Progenitor cell of endocrine pancreas (in vitro differentiated cells): ENCODE results near the gene JPH4. TPM values are rescaled to one million over a fixed set of nuclear protein-coding genes. Genes with fewer than 3 reads are reported as not detected.
"Not testable (repeated sequence)": the region's sequence is repeated elsewhere in the genome, so short reads cannot be mapped to it uniquely, and the experiment has no call there.

Source experiments
- DNase-seq: peaks from one replicate; pipeline ENCODE4 v3.0.0; 2021; ENCODE audit warnings: low spot score; ENCODE audit not compliant: unreplicated experiment
- H3K27ac Mint-ChIP-seq: 2 replicates; pipeline ENCODE4 v1.8.0; 2021; ENCODE audit warnings: mild to moderate bottlenecking, moderate library complexity, mixed read lengths
- H3K27me3 Mint-ChIP-seq: 2 replicates; pipeline ENCODE4 v1.8.0; 2021; ENCODE audit warnings: mixed read lengths
- H3K36me3 Mint-ChIP-seq: 2 replicates; pipeline ENCODE4 v1.8.0; 2022; ENCODE audit warnings: mixed read lengths; ENCODE audit not compliant: insufficient read depth
- H3K4me1 Mint-ChIP-seq: 2 replicates; pipeline ENCODE4 v1.8.0; 2021; ENCODE audit warnings: low read depth, mixed read lengths
- H3K4me3 Mint-ChIP-seq: 2 replicates; pipeline ENCODE4 v1.8.0; 2021; ENCODE audit warnings: low read depth, mild to moderate bottlenecking, moderate library complexity, mixed read lengths
- H3K9me3 Mint-ChIP-seq: 2 replicates; pipeline ENCODE4 v1.8.0; 2021; ENCODE audit warnings: low read depth, mixed read lengths
- CTCF ChIP-seq: fragments of 200-600 bp; sonication (generic); IDR thresholded peaks from one replicate; pipeline ENCODE4 v1.5.0; 2021; ENCODE audit warnings: antibody characterized with exemption, mild to moderate bottlenecking; ENCODE audit not compliant: unreplicated experiment
- total RNA-seq: library from RNA; stranded (reverse); gene quantifications from 2 replicates; pipeline ENCODE4 v1.2.1, GENCODE V29; 2021

Gene JPH4
- total RNA-seq, 1 donor from 2014 or later, result not detected

GRCh38 chr14:23590198-23590597 is 11.6 kb upstream of the JPH4 start:
- no peak for DNase-seq
- H3K4me3 Mint-ChIP-seq, result no peak overlapping the region
- TF ChIP-seq CTCF, result no peak
- no peaks in the 10 kb centered on the region for H3K4me1 Mint-ChIP-seq
- H3K27me3 Mint-ChIP-seq, result peaks cover 17% of the 10 kb centered on the region
- peaks cover 11% of the 10 kb centered on the region for H3K9me3 Mint-ChIP-seq
- no peak overlapping the region for H3K27ac Mint-ChIP-seq
- H3K36me3 Mint-ChIP-seq, result no peaks in the 10 kb centered on the region

GRCh38 chr14:23589606-23590005 is 11.0 kb upstream of the JPH4 start:
- no peaks in the 10 kb centered on the region for H3K36me3 Mint-ChIP-seq
- H3K27ac Mint-ChIP-seq, result no peak overlapping the region
- no peak for TF ChIP-seq CTCF
- H3K9me3 Mint-ChIP-seq, result peaks cover 11% of the 10 kb centered on the region
- H3K4me3 Mint-ChIP-seq, result no peak overlapping the region
- H3K4me1 Mint-ChIP-seq, result no peaks in the 10 kb centered on the region
- peaks cover 14% of the 10 kb centered on the region for H3K27me3 Mint-ChIP-seq
- no peak for DNase-seq

- Mint-ChIP-seq H3K4me3 (no peak overlapping the region), H3K9me3 (peaks cover 11% of the 10 kb centered on the region), H3K36me3 (no peaks in the 10 kb centered on the region), H3K4me1 (no peaks in the 10 kb centered on the region), H3K27ac (no peak overlapping the region), H3K27me3 (peaks cover 14% of the 10 kb centered on the region)
- peak; percentile 75 for TF ChIP-seq CTCF
- peak; percentile 67 for DNase-seq
These were observed 10.5 kb upstream of the JPH4 start for GRCh38 chr14:23588884-23589598.

GRCh38 chr14:23584527-23585203 is 6.1 kb upstream of the JPH4 start:
- H3K4me1 Mint-ChIP-seq, DNase-seq, H3K36me3 Mint-ChIP-seq, H3K4me3 Mint-ChIP-seq, H3K9me3 Mint-ChIP-seq, H3K27ac Mint-ChIP-seq: not testable (repeated sequence)
- peaks cover 32% of the 10 kb centered on the region for H3K27me3 Mint-ChIP-seq

- H3K27me3 Mint-ChIP-seq, result peaks cover 39% of the 10 kb centered on the region
- H3K4me3 Mint-ChIP-seq, H3K4me1 Mint-ChIP-seq, H3K36me3 Mint-ChIP-seq, H3K27ac Mint-ChIP-seq, H3K9me3 Mint-ChIP-seq, DNase-seq: not testable (repeated sequence)
These were observed 5.4 kb upstream of the JPH4 start for GRCh38 chr14:23583761-23584526.
